Colonic mucosa (tissue), 4 donors: ENCODE measurements around the gene CPA2. TPM values are rescaled to one million over a fixed set of nuclear protein-coding genes. Genes with fewer than 3 reads are reported as not detected.
"Not testable (repeated sequence)": the region's sequence is repeated elsewhere in the genome, so short reads cannot be mapped to it uniquely, and the experiment has no call there.

Source experiments
- DNase-seq: peaks from one replicate; pipeline ENCODE4 v3.0.0-alpha.2; 2020
- H3K27ac ChIP-seq: fragments of 200-600 bp; one replicate; pipeline ENCODE4 v1.8.0; 2021
- H3K27me3 ChIP-seq: fragments of 200-600 bp; one replicate; pipeline ENCODE4 v1.8.0; 2021
- H3K36me3 ChIP-seq: fragments of 200-600 bp; one replicate; pipeline ENCODE4 v1.8.0; 2021
- H3K4me1 ChIP-seq: fragments of 200-600 bp; one replicate; pipeline ENCODE4 v1.8.0; 2021; ENCODE audit warnings: mild to moderate bottlenecking
- H3K4me3 ChIP-seq: fragments of 200-600 bp; one replicate; pipeline ENCODE4 v1.8.0; 2021
- H3K9ac ChIP-seq, 2 donors: one replicate each; pipeline ENCODE4 v1.7.0; 2013; ENCODE audit warnings: control low read depth in 2 of 2, low read depth in 2 of 2, low read length in 2 of 2
- H3K9me3 ChIP-seq: fragments of 200-600 bp; one replicate; pipeline ENCODE4 v1.8.0; 2021
- intact Hi-C: fragments of 100-400 bp; cut with DNase I; formaldehyde crosslinking; loops from one replicate; pipeline ENCODE4 v1.14.1; 2022
- total RNA-seq, 2 donors: library from RNA; stranded (reverse); fragmentation: NEBNext Ultra II Directional in 1 of 2; extraction: Animal tissue kit (Norgen Biotek cat#: 25700) in 1 of 2; gene quantifications; one replicate each; pipeline ENCODE4 v1.2.1, GENCODE V29; 2021
- TF ChIP-seq, protein P1 (sequence below): fragments of 200-600 bp; IDR thresholded peaks from one replicate; pipeline ENCODE4 v1.8.0; 2022; ENCODE audit warnings: antibody characterized with exemption, mild to moderate bottlenecking
- donor health status: healthy.
- donor health status: DM: no; HTN: no; CAD: no.
- donor health status: DM: no; HTN: no; CAD: no.

CPA2 gene
- total RNA-seq, 2 donors from 2014 or later, result 0.48 to 5.2 TPM

DNA sequence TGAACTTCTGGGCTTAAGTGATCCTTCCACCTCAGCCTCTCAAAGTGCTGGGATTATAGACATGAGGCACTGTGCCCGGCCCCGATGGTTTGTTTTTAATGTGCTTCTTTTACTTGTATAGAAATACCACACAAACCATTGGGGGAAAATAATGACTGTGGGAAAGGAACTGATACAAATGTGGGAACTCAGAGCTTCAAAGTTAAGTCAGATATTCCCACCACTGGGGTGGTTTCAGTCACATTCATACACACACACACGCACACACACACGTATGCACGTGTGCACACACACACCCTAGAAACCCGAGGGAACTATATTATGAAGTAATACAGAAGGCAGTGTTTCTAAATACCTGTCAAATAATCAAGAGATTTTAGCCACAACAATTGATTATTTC lies 43.3 kb downstream of the CPA2 start:
- H3K36me3 ChIP-seq, result no peaks in the 10 kb centered on the region
- TF ChIP-seq, protein P1, sequence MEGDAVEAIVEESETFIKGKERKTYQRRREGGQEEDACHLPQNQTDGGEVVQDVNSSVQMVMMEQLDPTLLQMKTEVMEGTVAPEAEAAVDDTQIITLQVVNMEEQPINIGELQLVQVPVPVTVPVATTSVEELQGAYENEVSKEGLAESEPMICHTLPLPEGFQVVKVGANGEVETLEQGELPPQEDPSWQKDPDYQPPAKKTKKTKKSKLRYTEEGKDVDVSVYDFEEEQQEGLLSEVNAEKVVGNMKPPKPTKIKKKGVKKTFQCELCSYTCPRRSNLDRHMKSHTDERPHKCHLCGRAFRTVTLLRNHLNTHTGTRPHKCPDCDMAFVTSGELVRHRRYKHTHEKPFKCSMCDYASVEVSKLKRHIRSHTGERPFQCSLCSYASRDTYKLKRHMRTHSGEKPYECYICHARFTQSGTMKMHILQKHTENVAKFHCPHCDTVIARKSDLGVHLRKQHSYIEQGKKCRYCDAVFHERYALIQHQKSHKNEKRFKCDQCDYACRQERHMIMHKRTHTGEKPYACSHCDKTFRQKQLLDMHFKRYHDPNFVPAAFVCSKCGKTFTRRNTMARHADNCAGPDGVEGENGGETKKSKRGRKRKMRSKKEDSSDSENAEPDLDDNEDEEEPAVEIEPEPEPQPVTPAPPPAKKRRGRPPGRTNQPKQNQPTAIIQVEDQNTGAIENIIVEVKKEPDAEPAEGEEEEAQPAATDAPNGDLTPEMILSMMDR, result no peak
- no peaks in the 10 kb centered on the region for H3K9me3 ChIP-seq
- DNase-seq, result no peak
- intact Hi-C loops, result no loop called here
- H3K9ac ChIP-seq, result no peak overlapping the region
- H3K4me1 ChIP-seq, result no peaks in the 10 kb centered on the region
- H3K4me3 ChIP-seq, result no peak overlapping the region
- no peaks in the 10 kb centered on the region for H3K27me3 ChIP-seq
- H3K27ac ChIP-seq, result no peak overlapping the region

GRCh38 chr7:130314305-130314704 lies 47.6 kb downstream of the CPA2 start:
- TF ChIP-seq, protein P1, result no peak
- no peaks in the 10 kb centered on the region for H3K36me3 ChIP-seq
- H3K4me3 ChIP-seq, result no peak overlapping the region
- no peak overlapping the region for H3K9ac ChIP-seq
- H3K27me3 ChIP-seq, result no peaks in the 10 kb centered on the region
- H3K27ac ChIP-seq, result no peak overlapping the region
- no peaks in the 10 kb centered on the region for H3K4me1 ChIP-seq
- intact Hi-C loops, result no loop called here
- no peaks in the 10 kb centered on the region for H3K9me3 ChIP-seq
- DNase-seq, result no peak

GRCh38 chr7:130319541-130319940 lies 52.9 kb downstream of the CPA2 start:
- intact Hi-C loops, result no loop called here
- Histone ChIP-seq H3K9me3 (no peaks in the 10 kb centered on the region), H3K9ac (no peak overlapping the region), H3K36me3 (no peaks in the 10 kb centered on the region), H3K4me1 (no peaks in the 10 kb centered on the region), H3K27me3 (no peaks in the 10 kb centered on the region), H3K4me3 (no peak overlapping the region), H3K27ac (no peak overlapping the region)
- TF ChIP-seq, protein P1, result no peak
- no peak for DNase-seq

DNA sequence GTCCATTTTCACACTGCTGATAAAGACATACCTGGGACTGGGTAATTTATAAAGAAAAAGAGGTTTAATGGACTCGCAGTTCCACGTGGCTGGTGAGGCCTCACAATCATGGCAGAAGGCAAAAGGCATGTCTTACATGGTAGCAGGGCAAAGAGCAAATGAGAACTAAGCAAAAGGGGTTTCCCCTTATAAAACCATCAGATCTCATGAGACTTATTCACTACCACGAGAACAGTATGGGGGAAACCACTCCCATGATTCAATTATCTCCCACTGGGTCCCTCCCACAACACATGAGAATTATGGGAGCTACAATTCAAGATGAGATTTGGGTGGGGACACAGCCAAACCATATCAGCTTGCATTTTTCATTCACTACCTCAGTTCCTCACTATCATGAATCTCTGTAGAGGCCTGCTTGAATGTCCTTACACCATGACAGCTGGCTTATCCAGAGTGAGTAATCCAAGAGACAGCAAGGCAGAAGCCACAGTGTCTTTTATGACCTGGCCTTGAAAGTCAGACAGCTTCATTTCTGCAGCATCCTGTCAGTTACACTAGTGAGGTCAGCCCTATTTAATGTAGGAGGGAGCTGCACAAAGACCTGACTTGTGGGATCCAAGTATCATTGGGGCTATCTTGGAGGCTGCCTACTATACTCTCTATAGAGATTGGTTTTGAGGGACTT lies 55.0 kb downstream of the CPA2 start:
- H3K9ac ChIP-seq, H3K9me3 ChIP-seq, intact Hi-C loops, H3K27ac ChIP-seq, H3K27me3 ChIP-seq, DNase-seq, H3K36me3 ChIP-seq, H3K4me1 ChIP-seq, H3K4me3 ChIP-seq: not testable (repeated sequence)

- intact Hi-C loops, result no loop called here
- Histone ChIP-seq H3K4me1 (no peaks in the 10 kb centered on the region), H3K9me3 (no peaks in the 10 kb centered on the region), H3K27ac (no peak overlapping the region), H3K4me3 (no peak overlapping the region), H3K27me3 (no peaks in the 10 kb centered on the region), H3K9ac (no peak overlapping the region), H3K36me3 (no peaks in the 10 kb centered on the region)
- no peak for DNase-seq
- TF ChIP-seq, protein P1, result no peak
Observed at GRCh38 chr7:130322615-130323014, 56.0 kb downstream of the CPA2 start.

DNA sequence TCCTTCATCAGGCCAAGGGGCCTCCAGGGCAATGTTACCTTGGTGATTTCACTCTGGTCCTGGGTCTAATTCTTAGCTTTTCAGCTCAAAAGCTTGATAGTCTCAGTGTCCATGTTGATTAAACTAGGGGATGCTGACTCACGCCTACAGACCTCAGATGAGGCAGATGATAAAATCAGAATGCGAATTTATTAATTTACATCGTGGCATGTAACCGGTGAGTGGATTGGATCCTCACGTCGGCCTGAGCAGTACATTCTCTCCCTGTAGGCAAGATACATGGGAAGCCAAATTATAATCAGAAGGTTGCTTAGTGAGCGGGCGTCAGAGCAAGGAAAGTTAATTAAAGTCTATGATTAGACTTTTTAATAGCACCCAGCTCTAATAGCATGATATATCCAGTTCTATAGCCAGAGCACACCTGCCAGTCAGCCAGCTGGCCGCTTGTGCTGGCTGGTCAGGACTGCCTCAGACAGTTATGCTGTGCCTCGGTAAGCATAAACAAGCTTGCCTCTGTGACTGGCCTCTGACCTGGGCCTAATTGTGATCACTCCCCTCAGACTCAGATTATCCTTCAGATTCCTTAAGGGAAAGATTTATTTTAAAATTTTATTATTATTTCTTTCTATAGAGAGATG lies 57.8 kb downstream of the CPA2 start:
- H3K4me1 ChIP-seq, result no peaks in the 10 kb centered on the region
- intact Hi-C loops, result no loop called here
- no peaks in the 10 kb centered on the region for H3K36me3 ChIP-seq
- no peaks in the 10 kb centered on the region for H3K27me3 ChIP-seq
- H3K27ac ChIP-seq, result no peak overlapping the region
- H3K9ac ChIP-seq, result no peak overlapping the region
- H3K9me3 ChIP-seq, result no peaks in the 10 kb centered on the region
- TF ChIP-seq, protein P1, result no peak
- no peak for DNase-seq
- H3K4me3 ChIP-seq, result no peak overlapping the region
